SK-N-DZ (cell line): ENCODE results near the gene CEACAM16.

Source experiments
- DNase-seq: peaks from one replicate; pipeline ENCODE4 v3.0.0-alpha.2; 2015; ENCODE audit warnings: low spot score

Gene CEACAM16

GRCh38 chr19:44746616-44746945 lies 47.6 kb downstream of the CEACAM16 start:
- no peak for DNase-seq

DNA sequence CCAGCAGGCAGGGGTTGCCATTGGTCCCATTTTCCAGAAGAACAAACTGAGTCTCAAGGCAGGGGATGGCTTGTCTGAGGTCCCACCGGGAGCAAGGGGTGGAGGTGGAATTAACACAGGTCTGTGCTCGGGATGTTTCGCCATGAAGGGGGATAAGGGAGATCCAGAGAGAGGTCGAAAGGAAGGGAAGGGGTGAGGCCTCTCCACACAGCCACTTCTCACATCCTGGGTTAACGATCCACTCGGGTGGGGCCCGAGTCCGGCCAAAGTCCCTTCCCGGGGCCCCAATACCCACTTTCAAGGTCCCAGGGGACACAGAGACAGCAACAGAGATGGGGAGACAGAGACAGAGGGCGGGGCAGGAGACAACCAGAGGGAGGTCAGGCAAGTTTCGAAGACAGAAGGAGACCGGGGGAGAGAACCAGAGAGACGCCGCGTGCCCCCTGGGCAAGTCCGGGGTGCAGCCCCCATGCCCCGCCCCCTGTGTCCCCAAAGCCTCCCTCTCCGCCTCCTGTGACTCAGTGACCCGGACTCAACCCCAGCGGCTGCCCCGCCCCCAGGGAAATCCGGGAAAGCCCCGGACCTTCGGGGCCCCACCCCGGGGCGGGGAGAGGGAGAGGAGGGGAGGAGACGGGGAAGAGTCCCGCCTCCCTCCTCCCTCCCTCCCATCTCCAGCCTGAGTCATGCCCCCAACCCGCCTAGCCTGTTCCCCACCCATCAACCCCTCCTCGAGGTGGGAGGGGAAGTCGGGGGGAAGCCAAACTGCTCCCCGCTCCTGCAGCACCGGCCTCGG lies 48.2 kb downstream of the CEACAM16 start:
- no peak for DNase-seq

- no peak for DNase-seq
Observed at GRCh38 chr19:44747739-44748425, 48.9 kb downstream of the CEACAM16 start.

DNA sequence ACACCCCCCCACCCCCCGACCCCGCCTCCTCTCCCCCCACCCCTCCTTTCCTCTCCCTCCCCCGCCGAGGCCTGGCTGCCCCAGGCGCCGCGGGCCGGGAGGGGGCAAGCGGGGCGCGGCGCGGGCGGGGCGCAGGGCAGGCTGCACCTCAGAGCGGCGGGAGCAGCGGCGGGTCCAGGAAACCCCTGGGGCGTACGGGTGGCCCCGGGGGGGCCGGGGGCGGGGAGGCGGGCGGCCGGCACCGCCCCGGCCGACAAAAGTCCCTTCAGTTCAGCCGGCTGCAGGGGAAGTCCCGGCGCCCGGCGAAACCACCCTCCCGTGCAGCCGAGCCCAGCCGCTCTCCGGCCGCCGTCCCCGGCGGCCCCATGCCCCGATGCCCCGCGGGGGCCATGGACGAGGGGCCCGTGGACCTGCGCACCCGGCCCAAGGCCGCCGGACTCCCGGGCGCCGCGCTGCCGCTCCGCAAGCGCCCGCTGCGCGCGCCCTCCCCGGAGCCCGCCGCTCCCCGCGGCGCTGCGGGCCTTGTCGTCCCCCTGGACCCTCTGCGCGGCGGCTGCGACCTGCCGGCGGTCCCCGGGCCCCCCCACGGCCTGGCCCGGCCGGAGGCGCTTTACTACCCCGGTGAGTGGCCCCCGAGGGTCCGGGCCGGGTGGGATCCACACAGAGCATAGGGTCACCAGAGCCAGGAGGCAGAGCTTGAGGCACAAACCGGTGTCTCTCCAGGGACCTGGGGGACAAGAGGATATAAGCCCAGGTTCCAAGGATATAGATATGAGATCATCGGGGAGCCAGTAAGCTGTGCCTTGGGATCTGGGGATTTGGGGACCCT lies 49.7 kb downstream of the CEACAM16 start, which contains the start of gene BCL3:
Gene BCL3, plus strand, starts transcription at position 283 of the 829 bp plus-strand sequence. Its CDS starts 83 bp downstream, at position 366.
- no peak for DNase-seq

DNA sequence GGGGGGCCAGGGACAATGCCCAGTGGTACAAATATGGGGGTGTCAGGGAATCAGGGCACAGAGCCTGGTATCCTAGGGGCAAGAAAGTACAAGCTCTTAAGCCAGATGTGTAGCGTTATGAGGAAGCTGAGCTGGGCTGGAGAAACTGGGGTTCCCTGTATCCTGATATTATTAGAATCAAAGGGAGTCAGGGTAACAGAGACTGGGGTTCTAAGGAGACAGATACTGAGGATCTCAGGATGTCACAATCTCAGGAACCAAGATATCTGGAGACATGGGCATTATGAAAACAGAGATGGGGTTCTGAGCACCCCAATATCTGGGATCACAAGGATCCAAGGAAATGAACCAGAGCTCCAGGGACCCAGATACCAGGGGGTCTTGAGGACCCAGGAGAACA lies 50.3 kb downstream of the CEACAM16 start:
- DNase-seq, result no peak

- DNase-seq, result no peak
Observed at GRCh38 chr19:44749994-44750393, 51.0 kb downstream of the CEACAM16 start.

- DNase-seq, result no peak
Observed at GRCh38 chr19:44752123-44752815, 53.3 kb downstream of the CEACAM16 start.

- no peak for DNase-seq
Observed at GRCh38 chr19:44752816-44753625, 54.1 kb downstream of the CEACAM16 start.

DNA sequence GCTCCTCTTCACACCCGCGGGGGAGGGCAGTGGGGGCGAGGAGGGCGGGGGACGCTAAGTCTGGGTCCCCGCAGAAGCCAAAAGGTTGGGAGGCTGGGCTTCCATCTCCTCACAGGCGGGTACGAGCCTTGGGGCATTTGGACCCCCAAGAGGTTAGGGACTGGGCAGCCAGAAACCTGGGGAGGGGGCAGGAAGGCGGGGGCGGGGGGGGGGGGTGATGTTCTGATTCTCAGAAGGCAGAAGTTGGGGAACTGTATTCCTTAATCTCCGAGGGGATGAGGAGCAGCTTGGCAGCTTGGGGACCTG lies 54.6 kb downstream of the CEACAM16 start:
- DNase-seq, result no peak

DNA sequence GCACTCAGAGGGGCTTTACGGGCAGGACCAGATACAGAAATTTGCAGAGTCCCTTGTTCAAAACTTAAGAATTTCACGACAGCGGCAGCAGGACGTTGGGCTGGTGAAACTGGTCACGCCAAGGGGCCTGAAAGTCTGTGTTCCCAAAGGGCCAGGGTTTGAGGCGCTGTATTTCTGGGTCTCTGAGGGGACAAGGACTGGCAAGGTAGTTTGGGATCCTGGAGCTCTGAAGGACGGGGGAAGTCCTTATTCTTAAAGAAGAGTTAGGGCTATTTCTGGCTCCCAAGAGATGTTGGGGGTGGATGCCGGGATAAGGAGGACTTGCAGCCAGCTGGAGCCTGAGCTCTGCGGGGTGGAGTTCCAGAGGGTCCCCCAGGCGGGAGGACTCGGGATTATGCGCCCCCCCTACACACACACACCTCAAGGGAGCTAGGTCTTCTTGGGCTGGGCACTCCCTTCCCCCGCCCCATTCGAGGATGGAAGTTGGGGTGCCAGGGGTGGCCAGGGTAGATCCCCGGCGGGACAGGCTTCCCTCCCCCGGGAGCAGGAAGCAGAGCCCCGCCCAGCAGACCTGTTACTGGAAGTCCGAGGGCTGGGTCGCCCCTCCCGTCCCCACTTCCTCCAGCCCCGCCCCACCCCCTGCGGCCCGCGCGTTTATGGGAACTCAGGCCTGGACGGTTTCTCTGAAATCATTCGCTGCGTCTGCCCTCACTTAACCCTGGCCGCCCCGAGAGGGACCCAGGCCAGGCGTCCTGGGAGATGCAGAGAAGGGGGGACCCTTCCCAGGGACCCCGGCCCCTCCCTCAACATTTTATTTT lies 55.2 kb downstream of the CEACAM16 start:
- DNase-seq, result no peak

DNA sequence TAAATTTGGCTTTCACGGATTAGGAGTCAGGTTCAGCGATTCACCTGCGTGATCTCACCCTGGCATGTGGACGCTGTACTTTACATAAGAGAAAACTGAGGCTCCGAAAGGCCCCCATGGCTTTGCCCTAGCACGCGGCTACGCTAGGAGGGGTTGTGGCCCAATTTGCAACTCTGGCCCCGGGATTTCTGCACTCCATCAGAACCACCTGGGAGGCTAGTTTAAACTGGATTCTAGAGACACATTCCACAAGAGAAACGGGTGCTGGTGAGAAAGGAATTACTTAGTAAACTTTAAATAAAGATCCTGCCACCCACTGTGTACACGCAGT lies 55.8 kb downstream of the CEACAM16 start:
- DNase-seq, result no peak

- DNase-seq, result no peak
Observed at GRCh38 chr19:44755219-44755618, 56.3 kb downstream of the CEACAM16 start.

- DNase-seq, result no peak
Observed at GRCh38 chr19:44756089-44756562, 57.2 kb downstream of the CEACAM16 start.

DNA sequence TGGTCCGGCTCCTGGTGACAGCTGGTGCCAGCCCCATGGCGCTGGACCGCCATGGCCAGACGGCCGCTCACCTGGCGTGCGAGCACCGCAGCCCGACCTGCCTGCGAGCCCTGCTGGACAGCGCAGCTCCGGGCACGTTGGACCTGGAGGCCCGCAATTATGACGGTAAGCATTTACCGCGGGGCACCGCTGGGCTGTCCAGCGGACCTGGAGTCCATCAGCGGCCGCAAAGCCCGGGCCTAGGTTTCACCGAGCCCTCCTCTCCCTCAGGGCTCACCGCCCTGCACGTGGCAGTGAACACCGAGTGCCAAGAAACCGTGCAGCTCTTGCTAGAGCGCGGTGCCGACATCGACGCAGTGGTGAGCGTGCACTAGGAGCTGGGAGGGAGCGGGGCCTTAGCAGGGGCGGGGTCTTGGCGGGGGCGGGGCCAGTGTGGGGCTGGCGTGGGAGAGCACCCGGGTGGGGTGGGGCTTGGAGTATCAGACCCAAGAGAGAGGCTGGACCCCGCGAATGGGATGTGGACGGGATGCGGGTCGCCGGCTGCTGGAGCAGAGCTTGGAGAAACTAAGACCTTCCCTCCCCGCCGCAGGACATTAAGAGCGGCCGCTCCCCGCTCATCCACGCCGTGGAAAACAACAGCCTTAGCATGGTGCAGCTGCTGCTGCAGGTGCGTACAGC lies 58.2 kb downstream of the CEACAM16 start:
- peak; percentile 25 for DNase-seq

DNA sequence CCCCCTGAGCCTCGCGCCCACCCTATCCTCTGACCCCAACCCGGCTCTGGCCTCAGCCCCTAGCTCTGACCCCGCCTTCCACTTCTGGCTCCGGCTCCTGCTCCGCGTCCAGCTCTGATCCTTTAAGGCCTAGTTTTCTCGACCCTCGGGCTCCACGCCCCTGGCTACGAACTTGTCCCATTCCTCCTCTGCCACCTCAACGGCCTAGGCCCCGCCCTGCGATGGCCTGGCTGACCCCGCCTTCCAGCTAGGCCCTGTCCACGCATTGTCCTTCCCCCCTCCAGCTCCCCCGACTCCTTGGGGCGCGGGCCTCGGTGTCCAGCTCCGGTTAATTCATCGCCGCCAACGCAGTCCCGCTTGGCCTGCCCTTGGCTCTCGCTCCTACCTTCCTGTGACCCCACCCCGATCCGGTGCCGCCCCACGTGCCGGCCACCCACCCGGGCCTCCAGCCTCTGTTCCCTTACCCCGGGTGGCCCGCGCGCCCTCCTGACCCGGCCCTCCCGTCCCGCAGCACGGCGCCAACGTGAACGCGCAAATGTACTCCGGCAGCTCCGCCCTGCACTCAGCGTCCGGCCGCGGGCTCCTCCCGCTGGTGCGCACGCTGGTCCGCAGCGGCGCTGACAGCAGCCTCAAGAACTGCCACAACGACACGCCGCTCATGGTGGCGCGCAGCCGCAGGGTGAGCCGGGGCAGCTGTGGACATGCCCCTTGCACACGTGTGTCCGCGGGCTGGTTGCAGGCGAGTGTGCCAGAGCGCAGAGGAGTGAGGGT lies 59.0 kb downstream of the CEACAM16 start:
- peak; percentile 54 for DNase-seq

- no peak for DNase-seq
Observed at GRCh38 chr19:44758596-44758995, 59.6 kb downstream of the CEACAM16 start.

DNA sequence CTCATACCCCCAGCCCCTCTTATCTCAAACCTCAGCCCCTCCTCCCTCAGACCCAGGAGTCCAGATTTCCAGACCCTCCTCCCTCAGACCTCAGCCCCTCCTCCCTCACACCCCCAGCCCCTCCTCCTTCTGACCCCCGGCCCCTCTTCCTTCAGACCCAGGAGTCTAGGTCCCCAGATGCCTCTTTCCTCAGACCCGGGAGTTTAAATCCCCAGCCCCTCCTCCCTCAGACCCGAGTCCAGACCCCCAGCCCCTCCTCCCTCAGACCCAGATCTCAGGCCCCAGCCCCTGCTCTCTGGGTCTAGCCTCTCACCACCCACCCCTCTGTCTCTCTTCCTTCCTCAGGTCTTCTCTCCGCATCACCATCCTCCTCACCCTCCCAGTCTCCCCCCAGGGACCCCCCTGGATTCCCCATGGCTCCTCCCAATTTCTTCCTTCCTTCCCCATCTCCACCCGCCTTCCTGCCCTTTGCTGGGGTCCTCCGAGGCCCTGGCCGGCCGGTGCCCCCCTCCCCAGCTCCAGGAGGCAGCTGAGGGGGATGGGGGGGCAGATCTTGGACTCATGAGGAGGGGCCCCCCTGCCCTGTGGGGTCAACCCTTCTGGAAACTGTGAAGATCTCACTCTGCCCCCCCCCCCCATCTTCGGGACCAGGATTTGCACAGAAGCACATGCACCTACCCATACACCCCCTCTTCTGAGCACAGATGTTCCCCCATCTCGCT lies 60.3 kb downstream of the CEACAM16 start:
- no peak for DNase-seq
